Measurements from ENCODE around the gene TOR2A. TPM values are rescaled to one million over a fixed set of nuclear protein-coding genes. Genes with fewer than 3 reads are reported as not detected.

Gene TOR2A
- total and polyA plus RNA-seq, 4 donors = 6.2 to 23.5 (median 14.7) TPM

DNA sequence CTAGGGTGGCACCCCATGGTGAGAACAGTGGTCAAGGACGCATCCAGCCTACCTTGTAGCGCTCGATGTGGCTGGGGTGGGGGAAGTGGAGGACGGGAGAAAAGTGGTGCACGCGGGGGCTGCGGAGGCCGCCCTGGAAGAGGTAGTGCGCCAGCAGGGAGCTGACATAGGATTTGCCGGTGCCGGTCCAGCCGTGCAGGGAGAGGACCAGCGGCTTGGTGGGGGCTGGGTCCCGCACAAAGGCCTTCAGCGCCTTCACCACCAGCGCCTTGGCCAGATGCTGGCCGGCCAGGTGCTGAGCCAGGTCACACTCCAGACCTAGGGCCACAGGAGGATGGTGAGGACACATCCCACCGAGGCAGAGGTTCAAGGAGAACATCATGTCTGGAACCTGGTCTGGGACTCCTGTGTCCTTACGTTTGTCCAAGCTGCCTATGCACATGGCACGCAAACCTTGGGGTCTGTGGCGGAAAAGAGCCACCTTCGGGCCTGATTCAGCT lies 797 bp downstream of the TOR2A start:
- Histone ChIP-seq H3K27me3 (ENCODE audit: control insufficient read depth, insufficient read depth, low read length) (no peaks in the 10 kb centered on the region), H3K27ac (ENCODE audit: low read depth, low read length) (peak overlapping the region; percentile 92)
- WGBS (ENCODE audit: insufficient coverage) = 32% methylated on average over 22 of the region's 22 CpGs

DNA sequence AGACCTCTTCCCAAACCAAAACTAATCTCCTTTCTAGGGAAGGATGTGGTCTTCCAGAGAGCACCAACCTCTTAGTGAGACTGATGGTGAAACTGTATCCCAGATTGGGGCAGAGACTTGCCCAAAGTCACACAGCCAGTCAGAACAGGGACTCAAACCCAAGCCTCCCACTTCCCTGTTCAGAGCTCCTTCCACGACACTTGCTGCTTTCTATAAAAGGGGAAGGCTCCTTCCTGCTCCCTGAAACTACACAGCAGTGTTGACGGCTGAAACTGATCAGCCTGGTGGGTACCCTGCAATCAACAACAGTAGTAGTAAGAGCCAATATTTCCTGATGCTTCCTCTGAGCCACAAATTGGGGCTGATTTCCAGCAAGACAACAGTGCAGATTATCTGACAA lies 1.5 kb downstream of the TOR2A start:
- Histone ChIP-seq H3K9me3 (ENCODE audit: control insufficient read depth, insufficient read depth, low read length) (no peaks in the 10 kb centered on the region), H3K27ac (ENCODE audit: low read depth, low read length) (no peak overlapping the region), H3K4me3 (ENCODE audit: low read depth, low read length) (no peak overlapping the region), H3K27me3 (ENCODE audit: control insufficient read depth, insufficient read depth, low read length) (no peaks in the 10 kb centered on the region), H3K36me3 (ENCODE audit: control insufficient read depth, insufficient read depth, low read length) (peaks cover 47% of the 10 kb centered on the region), H3K4me1 (ENCODE audit: control insufficient read depth, insufficient read depth, low read length) (peaks cover 24% of the 10 kb centered on the region)
- DNase-seq (ENCODE audit: low read depth in 4 of 6, low spot score in 6 of 6) = no peak
- WGBS (ENCODE audit: insufficient coverage) = 58% methylated on average over 2 of the region's 2 CpGs

More for the DNA sequence above, 797 bp downstream of the TOR2A start:
- no peak for DNase-seq (ENCODE audit: low read depth in 4 of 6, low spot score in 6 of 6)
- Histone ChIP-seq H3K4me1 (ENCODE audit: control insufficient read depth, insufficient read depth, low read length) (peaks cover 24% of the 10 kb centered on the region), H3K4me3 (ENCODE audit: low read depth, low read length) (peak overlapping the region; percentile 74), H3K36me3 (ENCODE audit: control insufficient read depth, insufficient read depth, low read length) (peaks cover 54% of the 10 kb centered on the region), H3K9me3 (ENCODE audit: control insufficient read depth, insufficient read depth, low read length) (no peaks in the 10 kb centered on the region)

GRCh38 chr9:127732444-127732843 lies 2.6 kb downstream of the TOR2A start:
- peaks cover 24% of the 10 kb centered on the region for H3K4me1 ChIP-seq (ENCODE audit: control insufficient read depth, insufficient read depth, low read length)

DNA sequence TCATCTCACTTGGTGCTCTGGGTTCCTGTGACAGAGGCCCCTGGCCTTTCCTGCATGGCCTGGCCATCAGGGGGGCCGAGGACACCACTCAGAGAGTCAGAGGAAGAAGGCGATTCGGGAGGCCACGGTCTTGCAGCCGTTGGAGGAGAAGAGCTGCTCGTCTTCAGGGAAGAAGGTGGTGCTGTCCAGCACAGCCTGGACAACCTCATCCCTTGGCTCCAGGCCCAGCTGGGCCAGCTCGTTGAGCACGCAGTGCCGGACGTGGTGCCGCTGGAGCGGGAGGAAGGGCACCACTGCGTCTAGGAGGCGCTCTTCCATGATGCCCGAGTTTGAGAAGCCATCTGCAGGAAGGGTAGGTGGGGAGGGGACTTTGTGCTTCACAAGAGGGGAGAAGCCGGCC lies 3.2 kb downstream of the TOR2A start:
- H3K27ac ChIP-seq (ENCODE audit: low read depth, low read length) = no peak overlapping the region
- WGBS (ENCODE audit: insufficient coverage) = 88% methylated on average over 13 of the region's 16 CpGs
- H3K9me3 ChIP-seq (ENCODE audit: control insufficient read depth, insufficient read depth, low read length) = no peaks in the 10 kb centered on the region
- DNase-seq (ENCODE audit: low read depth in 4 of 6, low spot score in 6 of 6) = no peak
- H3K27me3 ChIP-seq (ENCODE audit: control insufficient read depth, insufficient read depth, low read length) = no peaks in the 10 kb centered on the region
- peaks cover 24% of the 10 kb centered on the region for H3K4me1 ChIP-seq (ENCODE audit: control insufficient read depth, insufficient read depth, low read length)
- peaks cover 45% of the 10 kb centered on the region for H3K36me3 ChIP-seq (ENCODE audit: control insufficient read depth, insufficient read depth, low read length)
- H3K4me3 ChIP-seq (ENCODE audit: low read depth, low read length) = no peak overlapping the region

More at GRCh38 chr9:127732444-127732843, 2.6 kb downstream of the TOR2A start:
- H3K27me3 ChIP-seq (ENCODE audit: control insufficient read depth, insufficient read depth, low read length) = no peaks in the 10 kb centered on the region
- no peak for DNase-seq (ENCODE audit: low read depth in 4 of 6, low spot score in 6 of 6)
- H3K9me3 ChIP-seq (ENCODE audit: control insufficient read depth, insufficient read depth, low read length) = no peaks in the 10 kb centered on the region
- no peak overlapping the region for H3K27ac ChIP-seq (ENCODE audit: low read depth, low read length)
- peaks cover 42% of the 10 kb centered on the region for H3K36me3 ChIP-seq (ENCODE audit: control insufficient read depth, insufficient read depth, low read length)
- 91% methylated on average over 21 of the region's 21 CpGs for WGBS (ENCODE audit: insufficient coverage)
- no peak overlapping the region for H3K4me3 ChIP-seq (ENCODE audit: low read depth, low read length)

GRCh38 chr9:127730799-127731410 lies 4.2 kb downstream of the TOR2A start:
- Histone ChIP-seq H3K9me3 (ENCODE audit: control insufficient read depth, insufficient read depth, low read length) (no peaks in the 10 kb centered on the region), H3K4me1 (ENCODE audit: control insufficient read depth, insufficient read depth, low read length) (peaks cover 19% of the 10 kb centered on the region), H3K4me3 (ENCODE audit: low read depth, low read length) (no peak overlapping the region), H3K36me3 (ENCODE audit: control insufficient read depth, insufficient read depth, low read length) (peaks cover 45% of the 10 kb centered on the region), H3K27me3 (ENCODE audit: control insufficient read depth, insufficient read depth, low read length) (no peaks in the 10 kb centered on the region), H3K27ac (ENCODE audit: low read depth, low read length) (no peak overlapping the region)
- 96% methylated on average over 9 of the region's 9 CpGs for WGBS (ENCODE audit: insufficient coverage)
- no peak for DNase-seq (ENCODE audit: low read depth in 4 of 6, low spot score in 6 of 6)

GRCh38 chr9:127730262-127730661 lies 4.8 kb downstream of the TOR2A start:
- WGBS (ENCODE audit: insufficient coverage) = 75% methylated on average over 9 of the region's 9 CpGs
- Histone ChIP-seq H3K27me3 (ENCODE audit: control insufficient read depth, insufficient read depth, low read length) (no peaks in the 10 kb centered on the region), H3K4me1 (ENCODE audit: control insufficient read depth, insufficient read depth, low read length) (peaks cover 18% of the 10 kb centered on the region), H3K36me3 (ENCODE audit: control insufficient read depth, insufficient read depth, low read length) (peaks cover 45% of the 10 kb centered on the region), H3K27ac (ENCODE audit: low read depth, low read length) (no peak overlapping the region), H3K9me3 (ENCODE audit: control insufficient read depth, insufficient read depth, low read length) (no peaks in the 10 kb centered on the region), H3K4me3 (ENCODE audit: low read depth, low read length) (no peak overlapping the region)
- DNase-seq (ENCODE audit: low read depth in 4 of 6, low spot score in 6 of 6) = no peak

GRCh38 chr9:127729522-127730256 lies 5.4 kb downstream of the TOR2A start:
- Histone ChIP-seq H3K27me3 (ENCODE audit: control insufficient read depth, insufficient read depth, low read length) (no peaks in the 10 kb centered on the region), H3K9me3 (ENCODE audit: control insufficient read depth, insufficient read depth, low read length) (no peaks in the 10 kb centered on the region), H3K27ac (ENCODE audit: low read depth, low read length) (no peak overlapping the region), H3K4me3 (ENCODE audit: low read depth, low read length) (no peak overlapping the region), H3K36me3 (ENCODE audit: control insufficient read depth, insufficient read depth, low read length) (peaks cover 45% of the 10 kb centered on the region), H3K4me1 (ENCODE audit: control insufficient read depth, insufficient read depth, low read length) (peaks cover 21% of the 10 kb centered on the region)
- DNase-seq (ENCODE audit: low read depth in 4 of 6, low spot score in 6 of 6) = no peak
- 90% methylated on average over 15 of the region's 18 CpGs for WGBS (ENCODE audit: insufficient coverage)

DNA sequence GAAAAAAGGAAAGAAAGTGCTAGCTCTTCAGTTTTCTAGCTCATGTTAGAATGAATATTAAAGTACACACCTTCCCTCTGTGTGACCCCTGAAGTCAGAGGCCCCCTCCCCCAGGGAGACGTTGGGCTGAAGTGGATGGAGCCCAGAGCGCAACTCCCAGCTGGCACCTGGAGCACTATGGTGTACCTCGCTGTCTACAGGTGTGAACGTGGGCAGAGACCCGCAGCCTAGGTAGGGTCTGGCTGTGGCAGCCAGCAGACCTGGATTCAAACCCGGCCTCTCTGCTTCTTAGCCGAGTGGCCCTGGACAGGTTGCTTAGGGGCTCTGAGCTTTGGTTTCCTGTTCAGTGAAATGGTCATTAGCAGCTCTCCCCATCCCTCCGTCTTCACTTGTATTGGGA lies 6.3 kb downstream of the TOR2A start:
- Histone ChIP-seq H3K27ac (ENCODE audit: low read depth, low read length) (no peak overlapping the region), H3K27me3 (ENCODE audit: control insufficient read depth, insufficient read depth, low read length) (no peaks in the 10 kb centered on the region), H3K9me3 (ENCODE audit: control insufficient read depth, insufficient read depth, low read length) (no peaks in the 10 kb centered on the region), H3K36me3 (ENCODE audit: control insufficient read depth, insufficient read depth, low read length) (peaks cover 42% of the 10 kb centered on the region), H3K4me3 (ENCODE audit: low read depth, low read length) (no peak overlapping the region), H3K4me1 (ENCODE audit: control insufficient read depth, insufficient read depth, low read length) (peaks cover 21% of the 10 kb centered on the region)
- no peak for DNase-seq (ENCODE audit: low read depth in 4 of 6, low spot score in 6 of 6)
- 86% methylated on average over 7 of the region's 8 CpGs for WGBS (ENCODE audit: insufficient coverage)

DNA sequence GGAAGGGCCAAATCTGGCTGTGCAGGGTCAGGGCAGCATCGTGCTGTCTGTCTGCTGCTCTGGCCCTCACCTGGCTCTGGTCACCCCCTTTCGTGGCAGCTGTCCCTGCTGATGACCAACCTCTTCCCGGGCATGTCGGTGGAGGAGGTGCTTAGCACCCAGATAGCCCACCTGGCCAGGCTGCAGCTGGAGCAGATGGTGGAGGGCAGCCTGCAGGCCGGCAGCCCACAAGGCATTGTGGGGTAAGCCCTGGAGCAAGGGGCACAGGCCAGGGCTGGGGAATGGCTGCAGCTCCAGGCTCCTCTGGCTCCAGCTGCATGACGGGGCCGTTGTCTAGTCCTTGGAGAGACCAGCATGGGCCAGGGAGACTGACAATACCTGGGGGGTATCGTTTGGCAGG lies 8.2 kb downstream of the TOR2A start:
- Histone ChIP-seq H3K36me3 (ENCODE audit: control insufficient read depth, insufficient read depth, low read length) (peaks cover 27% of the 10 kb centered on the region), H3K4me3 (ENCODE audit: low read depth, low read length) (no peak overlapping the region), H3K27ac (ENCODE audit: low read depth, low read length) (no peak overlapping the region), H3K9me3 (ENCODE audit: control insufficient read depth, insufficient read depth, low read length) (no peaks in the 10 kb centered on the region), H3K27me3 (ENCODE audit: control insufficient read depth, insufficient read depth, low read length) (no peaks in the 10 kb centered on the region), H3K4me1 (ENCODE audit: control insufficient read depth, insufficient read depth, low read length) (peaks cover 14% of the 10 kb centered on the region)
- WGBS (ENCODE audit: insufficient coverage) = 81% methylated on average over 8 of the region's 8 CpGs
- no peak for DNase-seq (ENCODE audit: low read depth in 4 of 6, low spot score in 6 of 6)

DNA sequence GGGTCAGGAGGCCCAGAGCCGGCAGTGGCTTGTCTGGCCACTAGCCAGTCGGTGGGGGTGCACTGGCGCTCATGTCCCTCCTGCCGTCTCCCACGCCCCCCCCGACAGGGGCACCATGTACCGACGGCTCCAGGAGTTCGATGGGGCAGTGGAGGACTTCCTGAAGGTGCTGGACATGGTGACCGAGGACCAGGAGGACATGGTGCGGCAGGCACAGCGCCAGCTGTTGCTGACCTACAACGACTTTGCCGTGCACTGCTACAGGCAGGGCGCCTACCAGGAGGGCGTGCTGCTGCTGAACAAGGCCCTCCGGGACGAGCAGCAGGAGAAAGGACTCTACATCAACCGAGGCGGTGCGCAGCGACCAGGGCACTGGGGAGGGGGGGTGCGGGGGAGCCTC lies 11.1 kb downstream of the TOR2A start:
- Histone ChIP-seq H3K9me3 (ENCODE audit: control insufficient read depth, insufficient read depth, low read length) (no peaks in the 10 kb centered on the region), H3K36me3 (ENCODE audit: control insufficient read depth, insufficient read depth, low read length) (peaks cover 2% of the 10 kb centered on the region), H3K27me3 (ENCODE audit: control insufficient read depth, insufficient read depth, low read length) (no peaks in the 10 kb centered on the region), H3K4me1 (ENCODE audit: control insufficient read depth, insufficient read depth, low read length) (peaks cover 14% of the 10 kb centered on the region), H3K4me3 (ENCODE audit: low read depth, low read length) (no peak overlapping the region), H3K27ac (ENCODE audit: low read depth, low read length) (no peak overlapping the region)
- WGBS (ENCODE audit: insufficient coverage) = 38% methylated on average over 23 of the region's 23 CpGs
- no peak for DNase-seq (ENCODE audit: low read depth in 4 of 6, low spot score in 6 of 6)

All from spinal cord (tissue), 10 donors.